ENCODE measurements around the gene FOXP4. TPM values are rescaled to one million over a fixed set of nuclear protein-coding genes. Genes with fewer than 3 reads are reported as not detected.

Gene FOXP4
- total and polyA plus RNA-seq, 2 of the 13 experiments (the other 11 are each of a cell fraction or from before 2014, with no cell fraction given): 11.0 to 12.4 TPM

- no peak for FAIRE-seq
- H3K9me3 ChIP-seq (ENCODE audit: low read length): no peaks in the 10 kb centered on the region
- H3K4me2 ChIP-seq (ENCODE audit: low read depth, low read length): no peak overlapping the region
- H3K4me3 ChIP-seq (replicated peaks in 1 of 3; ENCODE audit: insufficient read depth in 1 of 3, low read depth in 2 of 3, low read length in 3 of 3): no peak overlapping the region
- H2AFZ ChIP-seq (ENCODE audit: low read length): no peak overlapping the region
- intact Hi-C loops (cut with micrococcal nuclease; ENCODE audit: unreplicated experiment) (no loop called here), in situ Hi-C loops (cut with HindIII; ENCODE audit: extremely low pct_ligation_motif_present, low pct_unique_long_range_greater_than_20kb) (no loop called here)
- no peaks in the 10 kb centered on the region for H4K20me1 ChIP-seq (ENCODE audit: insufficient read depth, low read length)
- BruUV-seq (replicated peaks): no TSS peak
- H3K79me2 ChIP-seq (ENCODE audit: insufficient read depth, low read length): no peaks in the 10 kb centered on the region
- ATAC-seq: no peak
- 95% methylated on average over 7 of the region's 7 CpGs for WGBS (ENCODE audit: low lambda C conversion rate)
- peaks cover 45% of the 10 kb centered on the region for H3K4me1 ChIP-seq (ENCODE audit: insufficient read depth, low read length)
- H3K36me3 ChIP-seq (replicated peaks in 1 of 2; ENCODE audit: control insufficient read depth in 1 of 2, insufficient read depth in 2 of 2, low read length in 2 of 2): no peaks in the 10 kb centered on the region; a peak in 1 of 5 replicates
- ChIA-PET POLR2A (interaction anchor here (0.6 to 3.0 kb wide), 2 partner anchors 11 to 47 kb away, joined by 3 to 16 read pairs; no protein-coding TSS in a partner anchor), CTCF (ENCODE audit: low intra/inter-chr PET ratio, low total read pairs) (no interaction called here)
- DNase-seq (ENCODE audit: low spot score): no peak
- no peak overlapping the region for H3K27ac ChIP-seq (ENCODE audit: extremely low read length, insufficient read depth, low read length)
- no peak overlapping the region for H3K9ac ChIP-seq (ENCODE audit: insufficient read depth, low read depth, low read length)
- no peaks in the 10 kb centered on the region for H3K27me3 ChIP-seq (ENCODE audit: control insufficient read depth in 1 of 2, insufficient read depth in 2 of 2, low read length in 2 of 2)
- TF ChIP-seq TIGD3 (CRISPR knock-in tag; IDR thresholded peaks at IDR 0.05; ENCODE audit: borderline replicate concordance) (no peak), RAD51 (IDR thresholded peaks at IDR 0.05; ENCODE audit: borderline replicate concordance) (no peak), RNF219 (CRISPR knock-in tag; IDR thresholded peaks at IDR 0.05) (no peak), MNT (IDR thresholded peaks at IDR 0.05) (no peak), E2F1 (CRISPR knock-in tag; IDR thresholded peaks at IDR 0.05) (no peak), PRDM10 (CRISPR knock-in tag; IDR thresholded peaks at IDR 0.05; ENCODE audit: low read depth) (no peak), TSC22D2 (CRISPR knock-in tag; IDR thresholded peaks at IDR 0.05; ENCODE audit: borderline replicate concordance) (no peak), ZXDC (CRISPR knock-in tag; IDR thresholded peaks at IDR 0.05) (no peak), MAFK (conservative IDR thresholded peaks at IDR 0.05 in 1 of 2, IDR thresholded peaks at IDR 0.05 in 1 of 2; ENCODE audit: low read length in 2 of 2) (peak; percentile 55 to 65), MAFF (IDR thresholded peaks at IDR 0.05; ENCODE audit: low read depth, low read length) (peak; percentile 46; the same call in 1 of the 2 replicates), ZNF782 (CRISPR knock-in tag; IDR thresholded peaks at IDR 0.05; ENCODE audit: borderline replicate concordance) (no peak)
Measured at GRCh38 chr6:41530476-41530875, 15.7 kb upstream of the FOXP4 start.

Data from HepG2 (cell line).